GM12864 (cell line): ENCODE data around the gene LRBA.
"Not testable (repeated sequence)": the region's sequence is repeated elsewhere in the genome, so short reads cannot be mapped to it uniquely, and the experiment has no call there.

ENCODE experiments used
- DNase-seq: peaks from one replicate; pipeline ENCODE4 v3.0.0-alpha.2; 2011; ENCODE audit warnings: low read depth
- H3K4me3 ChIP-seq: 2 replicates; pipeline ENCODE4 v1.5.1; 2011; ENCODE audit warnings: mild to moderate bottlenecking, low read depth, low read length, control low read depth
- TF ChIP-seq, protein P1 (sequence below): IDR thresholded peaks from 2 replicates; pipeline ENCODE4 v1.5.1; 2011; ENCODE audit warnings: low read depth, mild to moderate bottlenecking, moderate library complexity, low read length, control low read depth, inconsistent platforms; ENCODE audit errors: missing control alignments

The LRBA gene

DNA sequence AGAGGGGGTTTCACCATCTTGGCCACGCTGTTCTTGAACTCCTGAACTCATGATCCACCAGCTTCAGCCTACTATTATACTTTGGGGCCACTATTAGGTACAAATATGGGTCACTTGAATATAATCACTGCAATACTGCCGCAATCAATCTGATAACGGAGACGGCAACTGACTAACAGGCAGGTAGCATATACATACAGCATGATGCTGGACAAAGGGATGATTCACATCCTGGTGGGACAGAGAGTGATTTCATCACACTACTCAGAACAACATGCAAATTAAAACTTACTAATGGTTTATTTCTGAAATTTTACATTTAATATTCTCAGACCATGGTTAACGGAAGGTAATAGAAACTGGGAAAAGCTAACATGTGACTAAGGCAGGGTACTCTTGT is 10.9 kb downstream of the LRBA start:
- no peak overlapping the region for H3K4me3 ChIP-seq
- DNase-seq = no peak
- TF ChIP-seq, protein P1, sequence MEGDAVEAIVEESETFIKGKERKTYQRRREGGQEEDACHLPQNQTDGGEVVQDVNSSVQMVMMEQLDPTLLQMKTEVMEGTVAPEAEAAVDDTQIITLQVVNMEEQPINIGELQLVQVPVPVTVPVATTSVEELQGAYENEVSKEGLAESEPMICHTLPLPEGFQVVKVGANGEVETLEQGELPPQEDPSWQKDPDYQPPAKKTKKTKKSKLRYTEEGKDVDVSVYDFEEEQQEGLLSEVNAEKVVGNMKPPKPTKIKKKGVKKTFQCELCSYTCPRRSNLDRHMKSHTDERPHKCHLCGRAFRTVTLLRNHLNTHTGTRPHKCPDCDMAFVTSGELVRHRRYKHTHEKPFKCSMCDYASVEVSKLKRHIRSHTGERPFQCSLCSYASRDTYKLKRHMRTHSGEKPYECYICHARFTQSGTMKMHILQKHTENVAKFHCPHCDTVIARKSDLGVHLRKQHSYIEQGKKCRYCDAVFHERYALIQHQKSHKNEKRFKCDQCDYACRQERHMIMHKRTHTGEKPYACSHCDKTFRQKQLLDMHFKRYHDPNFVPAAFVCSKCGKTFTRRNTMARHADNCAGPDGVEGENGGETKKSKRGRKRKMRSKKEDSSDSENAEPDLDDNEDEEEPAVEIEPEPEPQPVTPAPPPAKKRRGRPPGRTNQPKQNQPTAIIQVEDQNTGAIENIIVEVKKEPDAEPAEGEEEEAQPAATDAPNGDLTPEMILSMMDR = no peak

DNA sequence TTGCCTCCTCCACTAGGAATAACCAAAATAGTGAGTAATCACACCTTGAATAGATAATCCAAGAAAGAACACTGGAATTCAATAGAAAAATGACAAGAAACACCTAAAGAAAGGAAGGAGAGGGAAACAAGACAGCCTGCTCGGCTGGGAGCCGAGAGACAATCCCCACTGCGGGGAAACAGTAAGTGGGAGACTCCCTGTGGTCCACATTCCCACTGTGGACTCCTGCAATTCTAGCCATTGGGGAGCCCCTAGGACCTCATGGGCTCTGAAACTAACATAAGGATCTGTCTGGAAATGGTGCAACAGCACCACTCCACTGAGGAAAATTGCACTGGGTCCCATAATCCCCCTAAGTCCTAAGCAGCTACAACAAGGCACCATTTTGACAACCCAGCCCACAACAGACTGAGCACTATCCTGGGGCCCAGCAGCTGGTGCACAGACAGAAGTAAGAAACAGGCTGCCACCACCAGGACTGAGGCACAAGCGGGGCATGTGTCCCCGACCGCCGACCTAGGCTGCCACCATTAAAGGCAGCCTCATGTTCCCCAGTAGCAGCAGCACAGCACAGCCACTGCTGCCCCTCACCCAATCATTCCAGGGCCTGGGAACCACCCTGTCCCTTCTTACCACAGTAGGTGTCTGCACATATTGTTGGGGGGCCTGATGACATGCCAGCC is 14.2 kb downstream of the LRBA start:
- no peak overlapping the region for H3K4me3 ChIP-seq
- TF ChIP-seq, protein P1 = no peak
- no peak for DNase-seq

DNA sequence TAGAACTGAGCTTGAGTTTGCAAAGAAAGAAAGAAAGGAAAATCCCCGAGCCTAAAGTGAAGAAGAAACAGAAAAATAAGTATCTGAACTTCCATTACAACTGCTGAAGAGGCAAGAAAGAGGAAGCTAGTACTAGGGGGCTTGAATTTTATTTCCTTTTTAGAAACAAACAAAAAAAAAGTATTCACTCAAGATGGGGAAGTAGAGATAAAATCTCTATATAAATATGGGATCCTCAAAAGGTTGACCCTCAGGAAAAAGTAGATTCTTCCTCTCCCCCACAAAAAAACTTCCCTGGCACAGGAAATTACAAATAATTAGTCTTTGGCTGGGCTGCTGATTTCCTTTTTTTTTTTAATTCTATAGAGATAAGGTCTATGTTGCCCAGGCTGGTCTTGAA is 16.0 kb downstream of the LRBA start:
- TF ChIP-seq, protein P1 = no peak
- H3K4me3 ChIP-seq = no peak overlapping the region
- DNase-seq = no peak

DNA sequence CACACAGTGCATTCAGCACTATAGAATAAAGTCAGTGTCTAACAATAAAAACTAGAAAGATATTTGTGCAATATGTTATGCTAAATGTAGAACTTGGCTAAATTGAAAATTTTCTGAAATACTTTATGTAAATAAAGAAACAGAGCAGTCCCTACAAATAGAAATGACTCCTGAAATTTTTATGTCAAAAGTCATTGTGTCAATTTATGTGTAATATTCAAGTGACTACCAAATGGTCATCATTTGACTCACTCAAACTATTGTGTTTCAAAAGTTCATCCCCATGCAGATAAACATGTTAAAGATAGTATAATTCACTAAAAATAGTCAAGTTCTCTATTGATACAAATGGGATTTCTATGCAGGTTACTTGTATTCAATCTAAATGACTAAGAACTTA is 17.9 kb downstream of the LRBA start:
- TF ChIP-seq, protein P1 = no peak
- H3K4me3 ChIP-seq = no peak overlapping the region
- DNase-seq = no peak

DNA sequence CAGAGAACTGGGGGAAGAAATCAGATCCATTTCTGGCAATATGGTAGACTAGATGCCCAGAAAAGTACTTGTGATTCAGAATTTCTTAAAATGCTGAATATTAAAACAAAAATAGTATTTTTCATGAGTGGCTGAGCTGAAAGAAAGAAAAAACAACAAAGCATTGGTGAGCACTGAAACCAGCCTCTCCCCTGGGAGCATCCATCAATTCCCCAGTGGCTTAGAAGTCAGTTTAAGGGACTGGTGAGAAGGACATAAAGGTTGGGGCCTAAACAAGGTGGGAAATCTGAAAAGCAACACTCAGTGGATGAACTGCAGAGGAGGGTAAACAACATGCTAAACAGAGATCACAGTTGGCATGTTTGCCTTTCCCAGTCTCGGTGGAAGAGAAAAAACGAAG is 20.4 kb downstream of the LRBA start:
- DNase-seq = no peak
- TF ChIP-seq, protein P1 = no peak

DNA sequence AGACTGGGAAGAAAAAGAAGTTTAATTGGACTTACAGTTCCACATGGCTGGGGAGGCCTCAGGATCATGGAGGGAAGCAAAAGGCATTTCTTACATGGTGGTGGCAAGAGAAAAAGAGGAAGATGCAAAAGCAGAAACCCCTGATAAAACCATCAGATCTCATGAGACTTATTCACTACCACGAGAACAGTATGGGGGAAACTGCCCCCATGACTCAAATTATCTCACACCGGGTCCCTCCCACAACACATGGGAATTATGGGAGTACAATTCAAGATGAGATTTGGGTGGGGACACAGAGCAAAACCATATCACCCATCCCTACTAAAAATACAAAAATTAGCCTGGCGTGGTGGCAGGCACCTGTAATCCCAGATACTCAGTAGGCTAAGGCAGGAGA is 21.5 kb downstream of the LRBA start:
- not testable (repeated sequence) for H3K4me3 ChIP-seq, DNase-seq

More for the DNA sequence above, 20.4 kb downstream of the LRBA start:
- H3K4me3 ChIP-seq = no peak overlapping the region

DNA sequence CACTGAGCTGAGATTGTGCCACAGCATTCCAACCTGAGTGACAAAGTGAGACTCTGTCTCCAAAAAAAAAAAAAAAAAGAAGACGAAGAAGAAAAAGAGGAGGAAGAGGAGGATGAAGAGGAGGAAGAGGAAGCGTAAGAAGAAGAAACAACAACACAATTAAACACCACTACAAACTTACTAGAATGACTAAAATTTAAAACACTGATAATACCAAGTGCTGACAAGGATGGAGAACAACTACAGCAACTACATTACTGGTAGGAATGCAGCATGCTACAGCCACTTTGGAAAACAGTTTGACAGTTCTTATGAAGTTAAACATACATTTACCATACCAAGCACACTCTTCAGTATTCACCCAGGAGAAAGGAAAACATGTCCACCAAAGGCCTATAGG is 24.1 kb downstream of the LRBA start:
- no peak for DNase-seq
- TF ChIP-seq, protein P1 = no peak
- no peak overlapping the region for H3K4me3 ChIP-seq
